Kidney epithelial cell (primary cell): ENCODE measurements around the gene C1R. TPM values are rescaled to one million over a fixed set of nuclear protein-coding genes. Genes with fewer than 3 reads are reported as not detected.
A peak's percentile ranks its signal among the peaks of the same experiment; 100 is the strongest.

Experiments
- DNase-seq: peaks from one replicate; pipeline ENCODE4 v3.0.0-alpha.2; 2010; ENCODE audit warnings: low read depth
- H3K27me3 ChIP-seq: 2 replicates; pipeline ENCODE4 v1.6.0; 2011; ENCODE audit warnings: low read length; ENCODE audit not compliant: control insufficient read depth, insufficient read depth
- H3K36me3 ChIP-seq: 2 replicates; pipeline ENCODE4 v1.5.1; 2011; ENCODE audit warnings: low read length; ENCODE audit not compliant: control insufficient read depth, insufficient read depth
- H3K4me3 ChIP-seq: 2 replicates; pipeline ENCODE4 v1.5.1; 2011; ENCODE audit warnings: low read depth, mild to moderate bottlenecking, control low read depth, low read length
- CTCF ChIP-seq: IDR thresholded peaks from 2 replicates; pipeline ENCODE4 v1.5.1; 2011; ENCODE audit warnings: mild to moderate bottlenecking, moderate library complexity, low read length, control low read depth, inconsistent platforms; ENCODE audit not compliant: insufficient read depth, poor library complexity, severe bottlenecking
- total RNA-seq: library from RNA; depleted of rRNA; stranded (reverse); fragments of >200 nt; gene quantifications from 2 replicates; pipeline ENCODE4 v1.2.3, GENCODE V29; 2015

Gene C1R
- 7.5 and 13.5 TPM in 2 replicates for total RNA-seq

GRCh38 chr12:7092229-7092985 lies at the start of gene C1R:
Gene C1R, minus strand, starts transcription at chr12:7092445. Its CDS starts 57 bp downstream, at chr12:7092388.
- H3K36me3 ChIP-seq, result no peaks in the 10 kb centered on the region
- DNase-seq, result peak; percentile 18
- TF ChIP-seq CTCF, result peak; percentile 83
- H3K27me3 ChIP-seq, result peaks cover 8% of the 10 kb centered on the region
- H3K4me3 ChIP-seq, result peak within 1 kb of the TSS; percentile 34

GRCh38 chr12:7141351-7142005 lies 49.2 kb upstream of the C1R start:
- no peak for TF ChIP-seq CTCF
- Histone ChIP-seq H3K36me3 (no peaks in the 10 kb centered on the region), H3K27me3 (no peaks in the 10 kb centered on the region), H3K4me3 (no peak overlapping the region)
- DNase-seq, result no peak

GRCh38 chr12:7139200-7139599 lies 47.0 kb upstream of the C1R start:
- no peak overlapping the region for H3K4me3 ChIP-seq
- H3K36me3 ChIP-seq, result no peaks in the 10 kb centered on the region
- no peak for TF ChIP-seq CTCF
- DNase-seq, result no peak
- H3K27me3 ChIP-seq, result no peaks in the 10 kb centered on the region

GRCh38 chr12:7137908-7138307 lies 45.7 kb upstream of the C1R start:
- no peaks in the 10 kb centered on the region for H3K36me3 ChIP-seq
- H3K4me3 ChIP-seq, result no peak overlapping the region
- no peaks in the 10 kb centered on the region for H3K27me3 ChIP-seq
- no peak for DNase-seq
- TF ChIP-seq CTCF, result no peak

GRCh38 chr12:7136676-7137075 lies 44.4 kb upstream of the C1R start:
- H3K27me3 ChIP-seq, result no peaks in the 10 kb centered on the region
- no peaks in the 10 kb centered on the region for H3K36me3 ChIP-seq
- no peak overlapping the region for H3K4me3 ChIP-seq
- no peak for DNase-seq
- no peak for TF ChIP-seq CTCF
